ENCODE measurements around the gene HTRA1. TPM values are rescaled to one million over a fixed set of nuclear protein-coding genes. Genes with fewer than 3 reads are reported as not detected.

Gene HTRA1
- total RNA-seq, 1 experiment from 2014 or later: 0.39 TPM

- ATAC-seq: no peak
- no peak for DNase-seq (ENCODE audit: low read depth, low spot score)
- intact Hi-C loops (cut with micrococcal nuclease): no loop called here
- Histone ChIP-seq H3K79me2 (ENCODE audit: insufficient read depth, low read length) (no peaks in the 10 kb centered on the region), H3K4me2 (ENCODE audit: low read length) (no peak overlapping the region), H3K9me3 (ENCODE audit: control insufficient read depth in 1 of 2, insufficient read depth in 1 of 2, low read depth in 1 of 2, low read length in 2 of 2) (no peaks in the 10 kb centered on the region), H3K27ac (ENCODE audit: low read depth, low read length) (no peak overlapping the region), H3K4me1 (ENCODE audit: control insufficient read depth in 1 of 2, insufficient read depth in 2 of 2, low read length in 2 of 2) (peaks cover 5 to 8% of the 10 kb centered on the region in 2 experiments; a peak in 1 of 4 replicates), H4K20me1 (ENCODE audit: insufficient read depth) (no peaks in the 10 kb centered on the region), H2AFZ (ENCODE audit: low read depth, low read length, poor library complexity, severe bottlenecking) (no peak overlapping the region), H3K9ac (ENCODE audit: low read length) (no peak overlapping the region), H3K36me3 (ENCODE audit: control insufficient read depth in 1 of 2, insufficient read depth in 2 of 2, low read length in 2 of 2) (no peaks in the 10 kb centered on the region), H3K9me2 (ENCODE audit: insufficient read depth) (no peaks in the 10 kb centered on the region), H3K27me3 (ENCODE audit: insufficient read depth, low read length) (no peaks in the 10 kb centered on the region), H3K4me3 (replicated peaks in 1 of 2; ENCODE audit: low read depth in 1 of 2, low read length in 2 of 2) (no peak overlapping the region)
- TF ChIP-seq POLR2AphosphoS5 (IDR thresholded peaks at IDR 0.05; ENCODE audit: low read depth, low read length) (no peak), TCF7L2 (IDR thresholded peaks at IDR 0.05; ENCODE audit: borderline replicate concordance, extremely low read depth, insufficient read depth, insufficient read length) (no peak), EGR1 (IDR thresholded peaks at IDR 0.05; ENCODE audit: low read depth) (no peak), SP1 (IDR thresholded peaks at IDR 0.05; ENCODE audit: low read depth) (no peak), RAD21 (IDR thresholded peaks at IDR 0.05; ENCODE audit: low read depth) (no peak)
- TF ChIP-seq, protein P1, sequence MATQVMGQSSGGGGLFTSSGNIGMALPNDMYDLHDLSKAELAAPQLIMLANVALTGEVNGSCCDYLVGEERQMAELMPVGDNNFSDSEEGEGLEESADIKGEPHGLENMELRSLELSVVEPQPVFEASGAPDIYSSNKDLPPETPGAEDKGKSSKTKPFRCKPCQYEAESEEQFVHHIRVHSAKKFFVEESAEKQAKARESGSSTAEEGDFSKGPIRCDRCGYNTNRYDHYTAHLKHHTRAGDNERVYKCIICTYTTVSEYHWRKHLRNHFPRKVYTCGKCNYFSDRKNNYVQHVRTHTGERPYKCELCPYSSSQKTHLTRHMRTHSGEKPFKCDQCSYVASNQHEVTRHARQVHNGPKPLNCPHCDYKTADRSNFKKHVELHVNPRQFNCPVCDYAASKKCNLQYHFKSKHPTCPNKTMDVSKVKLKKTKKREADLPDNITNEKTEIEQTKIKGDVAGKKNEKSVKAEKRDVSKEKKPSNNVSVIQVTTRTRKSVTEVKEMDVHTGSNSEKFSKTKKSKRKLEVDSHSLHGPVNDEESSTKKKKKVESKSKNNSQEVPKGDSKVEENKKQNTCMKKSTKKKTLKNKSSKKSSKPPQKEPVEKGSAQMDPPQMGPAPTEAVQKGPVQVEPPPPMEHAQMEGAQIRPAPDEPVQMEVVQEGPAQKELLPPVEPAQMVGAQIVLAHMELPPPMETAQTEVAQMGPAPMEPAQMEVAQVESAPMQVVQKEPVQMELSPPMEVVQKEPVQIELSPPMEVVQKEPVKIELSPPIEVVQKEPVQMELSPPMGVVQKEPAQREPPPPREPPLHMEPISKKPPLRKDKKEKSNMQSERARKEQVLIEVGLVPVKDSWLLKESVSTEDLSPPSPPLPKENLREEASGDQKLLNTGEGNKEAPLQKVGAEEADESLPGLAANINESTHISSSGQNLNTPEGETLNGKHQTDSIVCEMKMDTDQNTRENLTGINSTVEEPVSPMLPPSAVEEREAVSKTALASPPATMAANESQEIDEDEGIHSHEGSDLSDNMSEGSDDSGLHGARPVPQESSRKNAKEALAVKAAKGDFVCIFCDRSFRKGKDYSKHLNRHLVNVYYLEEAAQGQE (IDR thresholded peaks at IDR 0.05; ENCODE audit: low read depth): no peak
- ChIA-PET RAD21 (ENCODE audit: low non-redundant PET in 1 of 2, low total read pairs in 2 of 2, uncharacterized antibody in 2 of 2, unreplicated experiment in 2 of 2) (no interaction called here), POLR2A (no interaction called here), CTCF (interaction anchor here (0.8 kb wide), 1 partner anchor 12 kb away, joined by 3 read pairs; no protein-coding TSS in a partner anchor)
- BruUV-seq (replicated peaks): no TSS peak
These were observed 46.7 kb downstream of the HTRA1 start for GRCh38 chr10:122508021-122508420.

DNA sequence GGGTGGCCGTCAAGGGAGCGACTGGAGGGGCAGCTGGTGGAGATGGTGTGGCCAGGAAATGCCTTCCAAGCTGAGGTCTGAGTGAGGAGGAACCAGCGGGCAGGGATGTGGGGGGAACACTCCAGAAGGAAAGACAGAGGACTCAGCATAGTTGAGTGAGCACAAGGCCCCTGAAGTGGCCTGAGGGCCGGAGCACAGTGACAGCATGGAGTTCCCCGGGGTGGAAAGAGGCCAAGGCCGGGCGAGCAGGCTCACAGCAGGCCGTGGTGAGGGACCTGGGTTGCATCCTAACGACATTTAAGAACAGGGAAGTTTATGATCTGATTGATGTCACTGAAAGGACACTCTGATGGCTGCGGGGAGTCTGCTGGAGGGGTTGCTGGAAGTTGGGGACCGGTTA, 48.0 kb downstream of the HTRA1 start:
- Histone ChIP-seq H3K4me1 (ENCODE audit: control insufficient read depth in 1 of 2, insufficient read depth in 2 of 2, low read length in 2 of 2) (peaks cover 5 to 7% of the 10 kb centered on the region in 2 experiments; a peak in 1 of 4 replicates), H3K27ac (ENCODE audit: low read depth, low read length) (no peak overlapping the region), H3K4me3 (replicated peaks in 1 of 2; ENCODE audit: low read depth in 1 of 2, low read length in 2 of 2) (no peak overlapping the region), H3K4me2 (ENCODE audit: low read length) (no peak overlapping the region), H4K20me1 (ENCODE audit: insufficient read depth) (no peaks in the 10 kb centered on the region), H3K27me3 (ENCODE audit: insufficient read depth, low read length) (no peaks in the 10 kb centered on the region), H3K9ac (ENCODE audit: low read length) (no peak overlapping the region), H3K79me2 (ENCODE audit: insufficient read depth, low read length) (no peaks in the 10 kb centered on the region), H3K9me3 (ENCODE audit: control insufficient read depth in 1 of 2, insufficient read depth in 1 of 2, low read depth in 1 of 2, low read length in 2 of 2) (no peaks in the 10 kb centered on the region), H3K36me3 (ENCODE audit: control insufficient read depth in 1 of 2, insufficient read depth in 2 of 2, low read length in 2 of 2) (no peaks in the 10 kb centered on the region), H2AFZ (ENCODE audit: low read depth, low read length, poor library complexity, severe bottlenecking) (no peak overlapping the region), H3K9me2 (ENCODE audit: insufficient read depth) (no peaks in the 10 kb centered on the region)
- RAD21 ChIA-PET (ENCODE audit: low non-redundant PET in 1 of 2, low total read pairs in 2 of 2, uncharacterized antibody in 2 of 2, unreplicated experiment in 2 of 2): no interaction called here
- BruUV-seq (replicated peaks): no TSS peak
- intact Hi-C loops (cut with micrococcal nuclease): no loop called here
- ATAC-seq (no peak), DNase-seq (ENCODE audit: low read depth, low spot score) (no peak)
- POLR2A ChIA-PET: no interaction called here
- TF ChIP-seq EZH2 (IDR thresholded peaks at IDR 0.05) (no peak), SRF (IDR thresholded peaks at IDR 0.05; ENCODE audit: low read depth) (no peak), CBX3 (IDR thresholded peaks at IDR 0.05; ENCODE audit: low read depth) (no peak), ZFX (IDR thresholded peaks at IDR 0.05) (no peak), POLR2AphosphoS5 (IDR thresholded peaks at IDR 0.05; ENCODE audit: low read depth, low read length) (no peak), CEBPB (IDR thresholded peaks at IDR 0.05; ENCODE audit: low read depth) (no peak), SIN3A (IDR thresholded peaks at IDR 0.05; ENCODE audit: low read depth) (no peak)
- CTCF ChIA-PET: interaction anchor here (1.1 kb wide), 1 partner anchor 56 kb away, joined by 3 read pairs; no protein-coding TSS in a partner anchor
